PC-9 (cell line): ENCODE data around the gene TSTD1. TPM values are rescaled to one million over a fixed set of nuclear protein-coding genes. Genes with fewer than 3 reads are reported as not detected.

ENCODE experiments used
- BruUV-seq: library from RNA; stranded (reverse); fragments of 400-500 nt; replicated peaks from 2 replicates; lab custom pipeline; 2021; lab: Mats Ljungman, UMichigan
- CTCF ChIA-PET: fragments of 300-600 bp; sonication (Branson Sonifier 250); formaldehyde crosslinking; loops from one replicate; lab custom pipeline; 2022; ENCODE audit warnings: antibody characterized with exemption; lab: Charles Lee
- POLR2A ChIA-PET: fragments of 300-600 bp; sonication (Branson Sonifier 250); formaldehyde crosslinking; loops from one replicate; lab custom pipeline; 2022; ENCODE audit warnings: antibody characterized with exemption; ENCODE audit not compliant: unreplicated experiment; lab: Charles Lee
- DNase-seq, 2 experiments: peaks; one replicate each; pipeline versions ENCODE4 v3.0.0 to v3.0.0-alpha.2; 2015 to 2022; ENCODE audit warnings: mixed read lengths in 1 of 2
- H2AFZ ChIP-seq: fragments of 200-600 bp; sonication (generic); 2 replicates; pipeline ENCODE4 v1.8.1; 2017; ENCODE audit warnings: antibody characterized with exemption
- H3F3A ChIP-seq: fragments of 200-600 bp; sonication (generic); 2 replicates; pipeline ENCODE4 v1.8.1; 2017; ENCODE audit warnings: antibody characterized with exemption, mild to moderate bottlenecking, low read depth; ENCODE audit not compliant: insufficient read depth
- H3K27ac ChIP-seq: fragments of 200-600 bp; sonication (generic); 2 replicates; pipeline ENCODE4 v1.6.1; 2016; ENCODE audit warnings: mixed run types
- H3K27me3 ChIP-seq: fragments of 200-600 bp; sonication (generic); 2 replicates; pipeline ENCODE4 v1.6.1; 2016; ENCODE audit warnings: low read depth, mixed run types; ENCODE audit not compliant: insufficient read depth
- H3K36me3 ChIP-seq: fragments of 200-600 bp; sonication (generic); 2 replicates; pipeline ENCODE4 v1.6.1; 2016; ENCODE audit warnings: low read depth, mixed run types
- H3K4me1 ChIP-seq: fragments of 200-600 bp; sonication (generic); replicated peaks from 2 replicates; pipeline ENCODE4 v1.6.1; 2016; ENCODE audit warnings: mixed run types; ENCODE audit not compliant: insufficient read depth
- H3K4me2 ChIP-seq: fragments of 200-600 bp; sonication (generic); 2 replicates; pipeline ENCODE4 v1.6.1; 2017; ENCODE audit warnings: mixed run types
- H3K4me3 ChIP-seq: fragments of 200-600 bp; sonication (generic); 2 replicates; pipeline ENCODE4 v1.6.1; 2016; ENCODE audit warnings: mixed run types
- H3K79me2 ChIP-seq: fragments of 200-600 bp; sonication (generic); 2 replicates; pipeline ENCODE4 v1.6.1; 2017; ENCODE audit warnings: low read depth, mixed run types
- H3K9me2 ChIP-seq: fragments of 200-600 bp; sonication (generic); 2 replicates; pipeline ENCODE4 v1.8.1; 2017; ENCODE audit warnings: mild to moderate bottlenecking; ENCODE audit not compliant: insufficient read depth
- H3K9me3 ChIP-seq: fragments of 200-600 bp; sonication (generic); 2 replicates; pipeline ENCODE4 v1.8.1; 2016; ENCODE audit warnings: low read depth; ENCODE audit not compliant: insufficient read depth
- H4K20me1 ChIP-seq: fragments of 200-600 bp; sonication (generic); 2 replicates; pipeline ENCODE4 v1.8.1; 2017; ENCODE audit not compliant: insufficient read depth
- CTCF ChIP-seq: fragments of 200-600 bp; sonication (generic); conservative IDR thresholded peaks from 2 replicates; pipeline ENCODE4 v1.6.1; 2017; ENCODE audit warnings: mixed run types, antibody characterized with exemption, mild to moderate bottlenecking, moderate library complexity
- EZH2 ChIP-seq: fragments of 200-600 bp; sonication (generic); IDR thresholded peaks from 2 replicates; pipeline ENCODE4 v1.8.0; 2017; ENCODE audit warnings: antibody characterized with exemption, low read depth
- intact Hi-C: fragments of 100-400 bp; cut with micrococcal nuclease; formaldehyde crosslinking; loops from one replicate; pipeline ENCODE4 v1.10.0; 2022; ENCODE audit not compliant: unreplicated experiment
- total RNA-seq: library from RNA; stranded (reverse); gene quantifications from 2 replicates; pipeline ENCODE4 v1.2.3, GENCODE V29; 2021

The TSTD1 gene
- total RNA-seq, 1 experiment from 2014 or later = 51.4 TPM

GRCh38 chr1:161039154-161039545 is 386 bp upstream of the TSTD1 start:
- H3K4me1 ChIP-seq = peaks cover 15% of the 10 kb centered on the region
- H3K4me2 ChIP-seq = peak overlapping the region; percentile 88
- H2AFZ ChIP-seq = peak overlapping the region; percentile 99
- no peaks in the 10 kb centered on the region for H3K27me3 ChIP-seq
- no peak for TF ChIP-seq CTCF
- no peak for TF ChIP-seq EZH2
- intact Hi-C loops = loop anchor here (2.0 kb wide), 1 partner anchor 18 kb away; the partner anchor contains the start of gene F11R
- H3K9me2 ChIP-seq = no peaks in the 10 kb centered on the region
- CTCF ChIA-PET = no interaction called here
- peak overlapping the region; percentile 96 for H3K4me3 ChIP-seq
- no peaks in the 10 kb centered on the region for H3K9me3 ChIP-seq
- peaks cover 36% of the 10 kb centered on the region for H3K79me2 ChIP-seq
- TSS peak; percentile 71 for BruUV-seq
- peaks cover 24% of the 10 kb centered on the region for H3F3A ChIP-seq
- H3K36me3 ChIP-seq = no peaks in the 10 kb centered on the region; the same call in 1 of the 2 replicates
- H3K27ac ChIP-seq = 0 out of 2 replicates have a peak overlapping the region, but pooled peaks have one; percentile 5
- DNase-seq = no peak
- POLR2A ChIA-PET = interaction anchor here (1.1 kb wide), 1 partner anchor 18 kb away, joined by 8 read pairs; the partner anchor contains the start of gene F11R
- H4K20me1 ChIP-seq = no peaks in the 10 kb centered on the region

- Histone ChIP-seq H4K20me1 (no peaks in the 10 kb centered on the region), H3K4me1 (peaks cover 25% of the 10 kb centered on the region), H3F3A (peaks cover 36% of the 10 kb centered on the region), H3K4me2 (peak overlapping the region; percentile 88), H3K27me3 (no peaks in the 10 kb centered on the region), H2AFZ (peak overlapping the region; percentile 99), H3K4me3 (peak overlapping the region; percentile 96), H3K27ac (peak overlapping the region; percentile 5; the same call in 1 of the 2 replicates), H3K9me2 (no peaks in the 10 kb centered on the region), H3K36me3 (no peaks in the 10 kb centered on the region; the same call in 1 of the 2 replicates), H3K79me2 (peaks cover 30% of the 10 kb centered on the region), H3K9me3 (no peaks in the 10 kb centered on the region)
- CTCF ChIA-PET = interaction anchor here (1.0 kb wide), 1 partner anchor 17 kb away, joined by 3 read pairs; the partner anchor contains the start of gene F11R
- POLR2A ChIA-PET = no interaction called here
- no TSS peak for BruUV-seq
- peak in 1 of 2 experiments; percentile 42 for DNase-seq
- intact Hi-C loops = loop anchor here (2.0 kb wide), 1 partner anchor 17 kb away; the partner anchor contains the start of gene F11R
- TF ChIP-seq EZH2 (no peak), CTCF (no peak)
Measured at GRCh38 chr1:161037661-161038522, 872 bp downstream of the TSTD1 start.

- peak overlapping the region; percentile 40; the same call in 1 of the 2 replicates for H3K4me2 ChIP-seq
- CTCF ChIA-PET = no interaction called here
- H4K20me1 ChIP-seq = no peaks in the 10 kb centered on the region
- peak overlapping the region; percentile 68; the same call in 1 of the 2 replicates for H3K27ac ChIP-seq
- POLR2A ChIA-PET = no interaction called here
- H3K36me3 ChIP-seq = no peaks in the 10 kb centered on the region
- no TSS peak for BruUV-seq
- H3K79me2 ChIP-seq = peaks cover 44% of the 10 kb centered on the region
- H3K9me3 ChIP-seq = no peaks in the 10 kb centered on the region
- intact Hi-C loops = no loop called here
- peaks cover 35% of the 10 kb centered on the region for H3K4me1 ChIP-seq
- no peak overlapping the region for H2AFZ ChIP-seq
- H3K27me3 ChIP-seq = no peaks in the 10 kb centered on the region
- H3K4me3 ChIP-seq = no peak overlapping the region
- H3F3A ChIP-seq = peaks cover 38% of the 10 kb centered on the region
- H3K9me2 ChIP-seq = no peaks in the 10 kb centered on the region
- TF ChIP-seq CTCF = no peak
- TF ChIP-seq EZH2 = no peak
- DNase-seq = peak in 1 of 2 experiments; percentile 83
Measured at GRCh38 chr1:161033751-161034150, 5.0 kb downstream of the TSTD1 start.
